ENCODE results near the gene SCYGR7.

SCYGR7 gene

GRCh38 chr2:227759411-227760118 lies 31.4 kb downstream of the SCYGR7 start:
- no peak for DNase-seq (ENCODE audit: low spot score)

- no peak for DNase-seq (ENCODE audit: low spot score)
Observed at GRCh38 chr2:227761740-227762476, 33.8 kb downstream of the SCYGR7 start.

DNA sequence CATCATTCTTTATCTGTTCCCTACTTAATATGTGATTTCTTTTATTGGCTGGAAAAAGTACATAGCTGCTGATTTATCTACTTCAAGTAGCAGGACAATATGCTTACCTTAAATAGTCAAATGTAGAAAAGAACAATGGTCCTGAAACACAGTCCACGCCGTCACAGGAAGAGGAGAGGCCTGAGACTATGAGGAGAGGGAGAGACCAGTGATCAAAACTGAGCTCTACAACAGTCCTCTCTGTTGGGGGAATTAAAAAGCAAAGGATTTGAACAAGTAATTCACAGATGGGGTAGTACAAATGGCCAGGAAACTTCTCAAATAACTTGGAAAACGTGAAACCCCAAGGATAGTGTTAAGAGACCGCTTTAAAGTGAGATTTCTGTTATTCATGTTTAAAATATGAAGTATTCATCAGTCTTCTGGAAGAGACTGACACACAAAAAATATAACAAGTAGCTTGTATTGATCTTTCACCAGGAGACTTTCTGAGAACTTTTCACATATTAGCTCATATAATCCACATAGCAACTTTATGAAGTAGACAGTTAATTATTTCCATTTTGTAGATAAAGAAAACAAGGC lies 37.7 kb downstream of the SCYGR7 start:
- no peak for DNase-seq (ENCODE audit: low spot score)

DNA sequence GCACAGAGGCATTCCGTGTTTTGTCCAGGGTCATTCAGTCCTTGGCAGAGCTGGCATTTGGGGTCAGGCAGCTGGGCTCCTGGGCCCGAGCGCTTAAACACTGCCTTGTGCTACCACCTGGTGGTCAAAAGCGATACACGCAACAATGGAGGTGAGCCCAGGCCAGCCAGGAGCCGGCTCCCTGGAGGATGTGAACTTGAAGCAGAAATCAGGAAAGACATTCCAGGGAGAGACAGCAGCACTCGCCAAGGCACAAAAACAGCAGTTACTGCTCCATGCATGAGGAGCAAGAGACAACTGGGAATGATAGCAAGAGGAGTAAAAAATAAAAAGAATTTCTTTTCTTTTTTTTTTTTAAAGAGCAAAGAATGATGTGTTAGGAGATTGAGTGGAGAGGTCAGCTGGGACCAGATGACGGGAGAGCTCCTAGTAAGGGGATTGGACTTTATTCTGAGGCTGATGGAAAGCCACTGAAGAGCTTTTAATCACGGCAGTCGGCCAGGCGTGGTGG lies 38.3 kb downstream of the SCYGR7 start:
- peak; percentile 60 for DNase-seq (ENCODE audit: low spot score)

- DNase-seq (ENCODE audit: low spot score), result no peak
Observed at GRCh38 chr2:227767830-227768229, 39.7 kb downstream of the SCYGR7 start.

DNA sequence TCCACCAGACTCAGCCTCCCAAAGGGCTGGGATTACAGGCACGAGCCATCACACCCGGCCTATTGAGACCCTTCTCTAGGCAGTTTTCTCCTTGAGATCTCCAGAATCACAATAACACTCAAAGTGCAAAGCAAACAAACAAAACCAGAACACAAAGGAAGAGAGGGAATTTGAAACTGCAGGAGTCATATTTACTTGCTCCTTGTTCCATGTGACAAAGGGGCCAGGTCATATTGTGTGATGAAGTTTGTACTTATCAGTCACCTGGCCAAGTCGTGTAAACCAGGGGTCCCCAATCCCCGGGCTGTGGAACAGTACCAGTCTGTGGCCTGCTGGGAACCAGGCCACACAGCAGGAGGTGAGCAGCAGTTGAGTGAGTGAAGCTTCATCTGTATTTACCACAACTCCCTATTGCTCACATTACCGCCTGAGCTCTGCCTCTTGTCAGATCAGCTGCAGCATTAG lies 44.1 kb downstream of the SCYGR7 start:
- DNase-seq (ENCODE audit: low spot score), result no peak

GRCh38 chr2:227772932-227773331 lies 44.8 kb downstream of the SCYGR7 start:
- DNase-seq (ENCODE audit: low spot score), result no peak

- peak; percentile 23 for DNase-seq (ENCODE audit: low spot score)
Observed at GRCh38 chr2:227774011-227774624, 46.0 kb downstream of the SCYGR7 start.

- no peak for DNase-seq (ENCODE audit: low spot score)
Observed at GRCh38 chr2:227774895-227775842, 47.0 kb downstream of the SCYGR7 start.

All from CD4-positive, alpha-beta T cell treated with Interleukin-2 at 100 ng/mL for 4 hours (primary cell).